Effector memory CD4-positive, alpha-beta T cell (primary cell): ENCODE results near the gene SHC3.

Source experiments
- DNase-seq, 3 donors: peaks; one replicate each; pipeline ENCODE4 v3.0.0-alpha.2; 2020
- H3K27ac ChIP-seq: 2 replicates; pipeline ENCODE4 v1.7.0; 2013; ENCODE audit warnings: mild to moderate bottlenecking, low read length, moderate library complexity; ENCODE audit not compliant: insufficient read depth, poor library complexity, severe bottlenecking
- H3K27me3 ChIP-seq: replicated peaks from 2 replicates; pipeline ENCODE4 v1.7.0; 2013; ENCODE audit warnings: mild to moderate bottlenecking, low read length; ENCODE audit not compliant: insufficient read depth, control insufficient read depth, poor library complexity, severe bottlenecking
- H3K36me3 ChIP-seq: 2 replicates; pipeline ENCODE4 v1.7.0; 2013; ENCODE audit warnings: mild to moderate bottlenecking, low read length, moderate library complexity; ENCODE audit not compliant: control insufficient read depth, insufficient read depth
- H3K4me1 ChIP-seq: 2 replicates; pipeline ENCODE4 v1.7.0; 2013; ENCODE audit warnings: low read length, mild to moderate bottlenecking; ENCODE audit not compliant: control insufficient read depth, insufficient read depth, poor library complexity, severe bottlenecking
- H3K4me3 ChIP-seq: 2 replicates; pipeline ENCODE4 v1.7.0; 2013; ENCODE audit warnings: low read length, low read depth, mild to moderate bottlenecking; ENCODE audit not compliant: insufficient read depth, poor library complexity, severe bottlenecking
- H3K9me3 ChIP-seq: 2 replicates; pipeline ENCODE4 v1.7.0; 2013; ENCODE audit warnings: mild to moderate bottlenecking, low read length, moderate library complexity; ENCODE audit not compliant: control insufficient read depth

Gene SHC3

DNA sequence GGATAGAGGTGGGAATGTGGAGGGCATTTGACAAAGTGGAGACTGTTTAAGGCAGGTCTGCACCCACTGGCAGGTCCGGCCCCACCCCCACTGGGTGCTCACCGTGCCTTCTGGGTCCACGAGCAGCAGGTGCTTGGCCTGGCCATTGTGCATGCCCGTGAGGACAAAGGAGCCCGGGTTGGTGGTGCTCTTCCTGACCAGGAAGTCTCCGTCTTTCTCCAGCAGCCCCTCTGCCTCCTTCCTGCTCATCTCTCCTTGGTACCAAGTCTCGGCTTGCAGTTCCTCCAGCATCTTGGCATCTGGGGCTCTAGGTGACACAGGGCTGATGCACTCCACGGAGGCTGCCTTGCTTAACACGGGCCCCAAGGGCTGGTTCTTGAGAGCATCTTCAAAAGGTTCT, 140.7 kb downstream of the SHC3 start:
- no peaks in the 10 kb centered on the region for H3K4me1 ChIP-seq
- H3K36me3 ChIP-seq: no peaks in the 10 kb centered on the region
- DNase-seq: no peak
- no peaks in the 10 kb centered on the region for H3K9me3 ChIP-seq
- H3K4me3 ChIP-seq: no peak overlapping the region
- no peak overlapping the region for H3K27ac ChIP-seq
- H3K27me3 ChIP-seq: no peaks in the 10 kb centered on the region

DNA sequence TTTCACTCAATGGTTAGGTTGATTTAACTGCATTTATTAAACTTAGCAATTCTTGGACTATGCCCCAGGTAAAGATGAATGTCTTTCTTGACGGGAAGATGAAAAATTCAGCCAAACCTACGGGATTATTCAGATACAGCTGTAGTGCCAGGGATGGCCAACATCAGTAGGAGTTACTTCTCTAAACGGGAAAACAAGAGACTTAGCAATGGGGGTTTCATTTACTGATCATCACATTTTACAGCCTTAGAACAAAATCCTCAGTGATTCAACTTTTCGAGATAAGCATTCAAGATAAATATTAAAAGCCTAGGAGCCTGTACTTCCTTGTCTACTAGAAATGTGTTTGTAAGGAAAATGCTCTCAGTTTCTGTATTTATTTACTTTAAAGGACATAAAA, 141.3 kb downstream of the SHC3 start:
- Histone ChIP-seq H3K27ac (no peak overlapping the region), H3K27me3 (no peaks in the 10 kb centered on the region), H3K4me1 (no peaks in the 10 kb centered on the region), H3K36me3 (no peaks in the 10 kb centered on the region), H3K4me3 (no peak overlapping the region), H3K9me3 (no peaks in the 10 kb centered on the region)
- no peak for DNase-seq

DNA sequence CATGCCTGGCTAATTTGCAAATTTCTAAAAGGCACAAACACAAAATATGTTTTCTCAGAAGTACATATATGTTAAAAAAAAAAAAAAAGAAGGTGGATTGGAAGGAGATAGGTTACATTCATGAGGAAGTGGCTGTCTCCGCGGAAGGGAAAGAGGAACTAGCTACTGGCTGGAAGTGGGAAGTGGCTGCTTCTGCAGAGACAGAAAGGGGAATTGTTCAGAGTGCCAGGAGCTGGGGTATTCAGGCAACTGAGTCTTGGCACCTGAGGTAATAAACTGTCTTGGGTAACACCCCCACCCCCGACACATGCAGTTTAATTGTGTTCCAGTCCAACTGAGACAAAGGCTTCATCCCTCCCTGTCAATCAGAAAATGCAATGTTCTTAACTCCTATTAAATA, 141.7 kb downstream of the SHC3 start:
- H3K27me3 ChIP-seq: no peaks in the 10 kb centered on the region
- DNase-seq: no peak
- H3K4me3 ChIP-seq: no peak overlapping the region
- H3K27ac ChIP-seq: no peak overlapping the region
- H3K4me1 ChIP-seq: no peaks in the 10 kb centered on the region
- no peaks in the 10 kb centered on the region for H3K9me3 ChIP-seq
- H3K36me3 ChIP-seq: no peaks in the 10 kb centered on the region

DNA sequence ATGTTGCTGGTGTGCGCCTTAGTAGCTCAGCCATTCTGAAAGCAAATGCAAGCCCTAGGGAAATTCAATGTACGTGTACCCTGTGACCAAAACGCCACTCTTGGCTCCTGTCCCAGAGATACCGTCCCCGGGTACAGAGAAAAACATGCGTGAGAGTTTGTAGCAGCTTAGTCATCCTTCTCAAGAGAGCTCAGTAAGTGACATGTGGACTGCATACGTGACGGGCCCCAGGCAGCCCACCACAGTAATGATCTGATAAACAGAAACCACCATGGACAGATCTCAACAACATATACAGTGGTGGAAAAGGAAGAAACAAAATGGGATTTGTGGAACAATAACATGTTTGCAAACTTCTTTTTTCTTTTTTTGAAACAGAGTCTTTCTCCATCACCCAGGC, 142.2 kb downstream of the SHC3 start:
- Histone ChIP-seq H3K4me1 (no peaks in the 10 kb centered on the region), H3K27ac (no peak overlapping the region), H3K4me3 (no peak overlapping the region), H3K27me3 (no peaks in the 10 kb centered on the region), H3K36me3 (no peaks in the 10 kb centered on the region), H3K9me3 (no peaks in the 10 kb centered on the region)
- DNase-seq: no peak

DNA sequence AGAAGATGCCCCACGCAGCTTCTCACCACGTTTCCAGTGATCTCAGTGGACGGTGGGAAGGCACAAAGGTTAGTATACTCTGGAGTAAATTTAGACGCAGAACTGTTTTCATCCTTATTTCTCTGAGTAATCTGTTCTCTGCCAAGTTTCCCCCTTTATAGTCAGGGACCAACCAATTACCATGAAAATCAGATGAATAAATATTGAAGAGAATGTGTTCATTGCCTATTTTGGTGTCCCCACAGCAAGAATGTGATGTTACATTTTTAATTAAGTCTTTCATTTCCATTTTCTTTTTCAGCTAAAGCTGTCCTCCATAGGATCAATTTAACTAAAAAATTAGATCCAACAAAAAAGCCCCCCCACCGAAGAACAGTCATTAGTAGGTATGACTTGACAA, 146.0 kb downstream of the SHC3 start:
- Histone ChIP-seq H3K27ac (no peak overlapping the region), H3K27me3 (no peaks in the 10 kb centered on the region), H3K4me1 (no peaks in the 10 kb centered on the region), H3K36me3 (no peaks in the 10 kb centered on the region), H3K4me3 (no peak overlapping the region), H3K9me3 (no peaks in the 10 kb centered on the region)
- DNase-seq: no peak

DNA sequence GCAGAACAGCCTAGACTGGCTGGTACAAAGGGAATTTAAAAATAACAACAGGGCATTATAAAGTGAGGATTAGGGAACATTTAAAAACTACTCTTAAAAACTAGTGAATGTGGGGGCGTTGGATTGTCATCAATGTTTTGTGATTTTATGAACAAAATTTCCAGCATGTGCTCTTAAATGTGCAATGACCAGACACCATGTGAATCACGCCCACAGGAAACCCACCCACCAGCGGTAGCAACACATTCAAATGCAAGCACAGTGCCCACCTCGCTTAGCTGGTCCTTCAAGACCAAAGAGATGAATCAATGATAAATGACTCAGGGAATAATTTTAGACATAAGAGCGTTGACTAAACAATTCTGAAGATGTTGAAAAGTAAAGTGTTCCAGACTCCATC, 146.4 kb downstream of the SHC3 start:
- Histone ChIP-seq H3K36me3 (no peaks in the 10 kb centered on the region), H3K27me3 (no peaks in the 10 kb centered on the region), H3K9me3 (no peaks in the 10 kb centered on the region), H3K27ac (no peak overlapping the region), H3K4me3 (no peak overlapping the region), H3K4me1 (no peaks in the 10 kb centered on the region)
- DNase-seq: no peak

DNA sequence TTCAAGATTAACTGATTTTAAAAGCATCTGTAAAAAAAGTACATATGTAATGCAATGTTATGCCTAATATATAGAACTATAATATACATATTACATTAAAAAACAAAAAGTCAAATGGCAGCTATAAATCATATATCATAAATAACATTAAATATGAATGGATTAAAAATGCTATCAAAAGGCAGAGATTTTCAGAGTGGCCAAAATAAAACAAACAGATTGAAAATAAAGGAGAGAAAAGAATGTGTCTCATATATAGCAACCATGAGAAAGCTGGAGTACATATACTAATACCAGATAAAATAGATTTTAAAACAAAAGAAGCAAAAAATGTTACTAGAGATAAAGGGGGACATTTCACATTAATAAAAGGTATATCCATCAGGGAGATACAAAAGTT, 148.8 kb downstream of the SHC3 start:
- H3K27me3 ChIP-seq: no peaks in the 10 kb centered on the region
- no peaks in the 10 kb centered on the region for H3K36me3 ChIP-seq
- no peaks in the 10 kb centered on the region for H3K9me3 ChIP-seq
- no peak overlapping the region for H3K27ac ChIP-seq
- no peaks in the 10 kb centered on the region for H3K4me1 ChIP-seq
- H3K4me3 ChIP-seq: no peak overlapping the region
- DNase-seq: no peak

DNA sequence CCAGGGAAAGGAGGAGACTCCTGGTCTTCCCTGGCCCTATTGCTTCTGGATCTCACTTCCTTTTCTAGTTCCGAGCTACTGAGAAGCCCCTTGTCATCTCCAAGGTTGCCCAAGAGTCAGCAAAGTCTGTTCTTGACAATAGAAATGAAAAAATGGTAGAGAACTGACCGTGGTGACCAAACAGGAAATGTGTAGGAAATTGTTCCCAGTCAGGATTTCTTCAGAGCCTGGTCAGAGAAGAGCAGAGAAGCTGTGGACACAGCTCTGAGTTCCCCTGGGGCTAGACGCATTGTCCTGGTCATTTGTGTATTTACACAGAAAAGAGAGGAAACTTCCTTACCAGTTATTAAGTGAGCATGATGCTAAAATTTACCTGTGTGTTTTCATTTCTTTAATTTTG, 151.7 kb downstream of the SHC3 start:
- H3K36me3 ChIP-seq: no peaks in the 10 kb centered on the region
- no peak for DNase-seq
- no peaks in the 10 kb centered on the region for H3K27me3 ChIP-seq
- no peak overlapping the region for H3K27ac ChIP-seq
- H3K4me3 ChIP-seq: no peak overlapping the region
- no peaks in the 10 kb centered on the region for H3K4me1 ChIP-seq
- H3K9me3 ChIP-seq: no peaks in the 10 kb centered on the region

DNA sequence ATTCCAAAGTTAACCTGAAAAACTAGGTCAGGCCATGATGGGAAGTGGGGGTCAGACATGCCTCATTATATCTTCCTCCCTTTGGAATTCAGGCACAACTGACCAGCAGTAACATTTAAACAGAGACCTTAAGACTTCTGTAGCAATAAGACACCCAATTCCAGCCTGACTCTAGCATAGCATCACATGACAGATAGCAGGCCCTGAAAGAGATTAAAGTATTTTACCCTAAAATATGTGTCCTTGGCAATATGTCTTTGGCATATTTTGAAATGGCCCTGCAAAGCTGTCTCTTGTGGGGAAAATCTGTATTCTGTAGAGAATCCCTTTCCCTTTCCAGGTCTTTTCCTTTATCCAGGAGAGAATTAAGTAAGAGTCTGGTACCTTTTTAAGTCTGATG, 153.1 kb downstream of the SHC3 start:
- H3K27me3 ChIP-seq: no peaks in the 10 kb centered on the region
- DNase-seq: no peak
- H3K4me3 ChIP-seq: no peak overlapping the region
- H3K4me1 ChIP-seq: no peaks in the 10 kb centered on the region
- no peaks in the 10 kb centered on the region for H3K9me3 ChIP-seq
- H3K36me3 ChIP-seq: no peaks in the 10 kb centered on the region
- H3K27ac ChIP-seq: no peak overlapping the region

DNA sequence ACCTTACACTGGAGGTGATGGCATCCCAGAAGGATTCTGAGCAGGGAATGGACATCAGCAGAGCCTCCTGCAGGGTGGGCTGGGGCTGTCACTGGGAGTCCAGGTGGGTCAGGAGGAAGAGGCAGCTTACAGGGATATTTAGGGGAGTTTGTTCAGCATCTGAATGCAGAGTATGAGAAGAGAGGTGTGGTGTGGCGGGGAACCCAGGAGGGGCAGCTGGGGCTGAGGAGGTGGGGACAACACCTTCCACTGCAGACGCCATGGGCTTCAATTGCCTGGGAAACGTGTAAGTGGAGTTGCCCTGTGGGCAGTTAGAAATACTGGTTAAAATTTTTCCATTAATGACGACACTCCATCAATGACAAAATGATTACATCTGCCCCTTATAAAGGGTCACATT, 153.9 kb downstream of the SHC3 start:
- H3K27ac ChIP-seq: no peak overlapping the region
- H3K4me1 ChIP-seq: no peaks in the 10 kb centered on the region
- H3K9me3 ChIP-seq: no peaks in the 10 kb centered on the region
- H3K27me3 ChIP-seq: no peaks in the 10 kb centered on the region
- H3K4me3 ChIP-seq: no peak overlapping the region
- H3K36me3 ChIP-seq: no peaks in the 10 kb centered on the region
- DNase-seq: no peak

DNA sequence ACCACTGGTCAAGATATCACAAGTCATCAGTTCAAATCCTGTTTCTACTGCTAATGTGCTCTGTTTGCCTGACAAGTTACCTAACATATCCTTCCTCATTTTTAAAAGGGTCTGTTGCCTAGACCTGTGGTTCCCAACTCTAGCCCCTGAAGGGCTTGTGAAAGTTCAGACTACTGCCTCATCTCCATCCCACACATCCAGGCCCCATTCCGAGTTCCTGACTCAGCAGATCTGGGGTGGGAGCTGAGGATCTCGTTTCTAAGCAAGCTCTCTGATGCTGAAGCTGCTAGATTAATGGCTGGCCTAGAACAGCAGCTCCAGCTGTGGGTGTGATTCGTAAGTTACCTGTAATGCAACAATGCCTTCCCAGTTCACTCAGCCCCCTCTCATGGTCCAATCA, 154.9 kb downstream of the SHC3 start:
- no peaks in the 10 kb centered on the region for H3K9me3 ChIP-seq
- H3K4me1 ChIP-seq: no peaks in the 10 kb centered on the region
- H3K4me3 ChIP-seq: no peak overlapping the region
- no peak overlapping the region for H3K27ac ChIP-seq
- no peaks in the 10 kb centered on the region for H3K36me3 ChIP-seq
- no peak for DNase-seq
- H3K27me3 ChIP-seq: no peaks in the 10 kb centered on the region
